Uterus (tissue), 4 donors: ENCODE data around the gene ARAP1. TPM values are rescaled to one million over a fixed set of nuclear protein-coding genes. Genes with fewer than 3 reads are reported as not detected.

ENCODE experiments used
- DNase-seq, 2 donors: peaks; one replicate each; pipeline ENCODE4 v3.0.0-alpha.2; 2019 to 2020
- H3K27ac ChIP-seq, 2 donors: fragments of 200-600 bp; sonication (generic); 1 replicate in 1 of 2; 2 replicates in 1 of 2; pipeline ENCODE4 v1.5.1; 2016 to 2018
- H3K27me3 ChIP-seq, 2 donors: fragments of 200-600 bp; sonication (generic); one replicate each; pipeline ENCODE4 v1.5.1; 2018 to 2019; ENCODE audit warnings: control low read depth in 1 of 2
- H3K36me3 ChIP-seq, 2 donors: fragments of 200-600 bp; sonication (generic); one replicate each; pipeline ENCODE4 v1.5.1; 2019; ENCODE audit warnings: control low read depth in 1 of 2
- H3K4me1 ChIP-seq, 2 donors: fragments of 200-600 bp; sonication (generic); one replicate each; pipeline ENCODE4 v1.5.1; 2018 to 2019; ENCODE audit warnings: control low read depth in 1 of 2
- H3K4me3 ChIP-seq, 2 donors: fragments of 200-600 bp; sonication (generic); 1 replicate in 1 of 2; 2 replicates in 1 of 2; pipeline ENCODE4 v1.5.1; 2018 to 2019; ENCODE audit warnings: mild to moderate bottlenecking in 1 of 2
- H3K9me3 ChIP-seq, 2 donors: fragments of 200-600 bp; sonication (generic); one replicate each; pipeline ENCODE4 v1.5.1; 2019; ENCODE audit warnings: control low read depth in 1 of 2
- POLR2A ChIP-seq, 2 donors: fragments of 450-650 bp; IDR thresholded peaks; one replicate each; pipeline ENCODE4 v1.6.1; 2016; ENCODE audit warnings: antibody characterized with exemption in 2 of 2, mild to moderate bottlenecking in 1 of 2, moderate library complexity in 1 of 2
- intact Hi-C: fragments of 100-400 bp; cut with DNase I; formaldehyde crosslinking; loops from one replicate; pipeline ENCODE4 v1.15.1; 2023; ENCODE audit warnings: low total_unique reads
- total RNA-seq, 4 donors: library from RNA; depleted of rRNA in 3 of 4; stranded (reverse); fragments of >200 nt in 3 of 4; gene quantifications; one replicate each; pipeline versions ENCODE4 v1.1.0 to v1.2.4, GENCODE V29; 2014 to 2023
- TF ChIP-seq, protein P1 (sequence below), 4 experiments: fragments of 200-600 bp in 2 of 4; fragments of 450-650 bp in 2 of 4; sonication (generic) in 2 of 4; IDR thresholded peaks; one replicate each; pipeline ENCODE4 v1.5.1; 2016 to 2019; ENCODE audit warnings: antibody characterized with exemption in 4 of 4, mild to moderate bottlenecking in 2 of 4, moderate library complexity in 1 of 4
- donor health status: DM: yes; HTN: yes; CAD: no.

Gene ARAP1
- total RNA-seq, 4 donors from 2014 or later = 21.3 to 222 (median 70.4) TPM

DNA sequence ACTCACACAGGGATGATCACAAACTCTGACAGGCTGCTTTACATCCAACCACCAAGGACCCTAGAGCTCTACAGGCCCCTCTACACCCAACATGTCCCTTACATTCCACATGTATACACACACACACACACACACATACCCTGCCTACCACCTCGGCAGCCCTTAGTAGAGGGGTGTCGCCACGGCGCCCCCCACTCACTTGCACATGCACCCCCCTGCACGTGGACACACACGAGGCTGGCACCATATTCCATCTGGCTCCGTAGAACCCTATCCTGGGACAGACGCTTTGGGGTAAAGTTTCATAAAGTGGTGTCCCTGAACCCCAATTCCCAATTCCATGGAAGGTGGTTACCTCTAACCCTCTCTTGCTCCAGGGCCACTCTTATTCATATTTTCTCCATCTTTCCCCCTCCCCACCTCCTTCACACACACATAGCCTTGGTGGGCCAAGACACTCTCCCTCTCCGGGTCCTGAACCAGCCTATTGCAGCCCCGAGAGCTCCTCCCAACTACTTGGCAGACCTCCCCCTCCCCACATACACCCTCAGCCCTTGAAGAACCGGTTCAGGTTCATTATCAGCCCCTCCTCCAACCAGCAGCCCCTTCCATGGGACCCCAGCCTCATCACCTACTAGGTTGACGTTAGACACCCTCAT, 78.8 kb downstream of the ARAP1 start:
- no peaks in the 10 kb centered on the region for H3K9me3 ChIP-seq
- peaks cover 0 to 28% of the 10 kb centered on the region in 2 donors for H3K27me3 ChIP-seq
- H3K4me3 ChIP-seq = no peak overlapping the region
- DNase-seq = no peak
- H3K27ac ChIP-seq = no peak overlapping the region
- H3K4me1 ChIP-seq = no peaks in the 10 kb centered on the region
- no peak for TF ChIP-seq POLR2A (IDR thresholded peaks at IDR 0.05)
- TF ChIP-seq, protein P1, sequence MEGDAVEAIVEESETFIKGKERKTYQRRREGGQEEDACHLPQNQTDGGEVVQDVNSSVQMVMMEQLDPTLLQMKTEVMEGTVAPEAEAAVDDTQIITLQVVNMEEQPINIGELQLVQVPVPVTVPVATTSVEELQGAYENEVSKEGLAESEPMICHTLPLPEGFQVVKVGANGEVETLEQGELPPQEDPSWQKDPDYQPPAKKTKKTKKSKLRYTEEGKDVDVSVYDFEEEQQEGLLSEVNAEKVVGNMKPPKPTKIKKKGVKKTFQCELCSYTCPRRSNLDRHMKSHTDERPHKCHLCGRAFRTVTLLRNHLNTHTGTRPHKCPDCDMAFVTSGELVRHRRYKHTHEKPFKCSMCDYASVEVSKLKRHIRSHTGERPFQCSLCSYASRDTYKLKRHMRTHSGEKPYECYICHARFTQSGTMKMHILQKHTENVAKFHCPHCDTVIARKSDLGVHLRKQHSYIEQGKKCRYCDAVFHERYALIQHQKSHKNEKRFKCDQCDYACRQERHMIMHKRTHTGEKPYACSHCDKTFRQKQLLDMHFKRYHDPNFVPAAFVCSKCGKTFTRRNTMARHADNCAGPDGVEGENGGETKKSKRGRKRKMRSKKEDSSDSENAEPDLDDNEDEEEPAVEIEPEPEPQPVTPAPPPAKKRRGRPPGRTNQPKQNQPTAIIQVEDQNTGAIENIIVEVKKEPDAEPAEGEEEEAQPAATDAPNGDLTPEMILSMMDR (IDR thresholded peaks at IDR 0.05) = no peak
- intact Hi-C loops = no loop called here
- no peaks in the 10 kb centered on the region for H3K36me3 ChIP-seq

DNA sequence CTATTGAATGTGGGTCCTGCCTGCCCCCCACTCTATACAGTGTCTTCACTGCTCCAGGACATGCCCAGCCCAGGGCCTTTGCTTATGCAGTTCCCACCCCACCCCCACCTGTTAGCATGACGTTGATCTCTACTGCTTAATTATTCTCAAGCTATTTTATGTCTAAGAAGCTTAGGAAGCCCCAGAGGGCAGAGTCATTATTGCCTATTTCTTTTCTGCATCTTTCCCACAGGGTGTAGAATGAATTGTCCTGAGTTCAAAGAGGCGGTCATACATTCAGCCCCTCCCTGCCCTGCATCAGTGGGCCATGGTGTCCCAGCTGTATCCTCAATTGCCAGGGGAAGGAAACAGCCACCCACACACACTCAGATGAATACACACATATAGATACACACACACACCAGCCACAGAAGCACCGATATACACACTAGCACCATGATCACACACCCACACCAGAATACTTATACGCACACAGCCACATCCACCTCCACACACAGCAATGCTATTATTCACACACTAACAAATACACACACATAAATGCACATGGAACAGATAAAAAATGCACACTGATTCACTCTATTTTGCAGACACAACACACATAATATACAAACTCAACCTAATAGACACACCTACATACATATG, 79.5 kb downstream of the ARAP1 start:
- Histone ChIP-seq H3K27me3 (peaks cover 0 to 21% of the 10 kb centered on the region in 2 donors), H3K4me1 (no peaks in the 10 kb centered on the region), H3K9me3 (no peaks in the 10 kb centered on the region), H3K36me3 (no peaks in the 10 kb centered on the region), H3K4me3 (no peak overlapping the region), H3K27ac (no peak overlapping the region)
- DNase-seq = no peak
- no peak for TF ChIP-seq POLR2A (IDR thresholded peaks at IDR 0.05)
- TF ChIP-seq, protein P1 (IDR thresholded peaks at IDR 0.05) = no peak
- intact Hi-C loops = no loop called here

DNA sequence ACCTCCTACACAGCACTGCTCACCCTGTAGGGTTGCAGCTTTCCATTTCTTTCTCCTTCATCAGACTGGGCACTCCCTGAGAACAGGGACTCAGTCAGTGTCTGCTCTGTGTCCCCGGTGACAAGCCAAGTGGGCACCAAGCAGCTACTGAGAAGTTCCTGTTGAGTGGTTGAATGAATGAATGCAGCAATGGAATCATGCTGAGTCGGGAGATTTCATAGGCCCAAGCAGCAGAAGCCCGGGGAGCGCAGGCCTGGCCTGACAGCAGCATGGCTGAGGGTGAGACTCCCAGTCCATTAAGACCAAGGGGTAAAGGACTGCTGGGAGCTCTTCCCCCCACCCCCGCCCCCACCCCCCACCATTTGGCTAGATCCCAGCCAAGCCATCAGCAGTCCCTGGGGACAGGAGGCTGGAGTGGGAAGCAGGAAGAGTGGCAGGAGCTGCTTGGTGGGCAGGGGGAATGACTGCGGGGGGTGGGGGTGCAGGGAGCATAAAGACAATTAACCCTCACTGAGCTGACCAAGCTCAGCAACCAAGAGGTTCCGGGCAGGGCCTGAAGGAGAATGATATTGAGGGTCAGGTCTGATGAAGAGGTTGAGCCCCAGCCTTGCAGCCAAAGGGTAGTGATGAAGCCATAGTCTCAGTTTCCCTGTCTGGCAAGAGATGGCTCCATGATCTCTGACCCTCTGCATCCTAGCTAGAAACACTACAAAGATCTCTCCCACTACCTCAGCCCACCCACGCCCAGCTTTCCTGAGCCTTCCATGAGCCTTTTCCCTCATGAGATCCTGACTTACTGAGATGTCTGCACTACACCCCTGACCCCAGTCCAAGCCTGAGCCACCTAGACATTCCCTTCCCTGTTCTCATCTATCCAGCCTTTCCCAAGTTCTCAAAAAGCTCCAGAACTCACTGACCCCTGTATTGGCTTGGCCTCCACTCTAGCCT, 80.8 kb downstream of the ARAP1 start:
- Histone ChIP-seq H3K4me1 (no peaks in the 10 kb centered on the region), H3K4me3 (no peak overlapping the region), H3K9me3 (no peaks in the 10 kb centered on the region), H3K27me3 (peaks cover 0 to 13% of the 10 kb centered on the region in 2 donors), H3K27ac (no peak overlapping the region), H3K36me3 (no peaks in the 10 kb centered on the region)
- no peak for DNase-seq
- TF ChIP-seq POLR2A (IDR thresholded peaks at IDR 0.05) = no peak
- TF ChIP-seq, protein P1 (IDR thresholded peaks at IDR 0.05) = no peak
- intact Hi-C loops = no loop called here

DNA sequence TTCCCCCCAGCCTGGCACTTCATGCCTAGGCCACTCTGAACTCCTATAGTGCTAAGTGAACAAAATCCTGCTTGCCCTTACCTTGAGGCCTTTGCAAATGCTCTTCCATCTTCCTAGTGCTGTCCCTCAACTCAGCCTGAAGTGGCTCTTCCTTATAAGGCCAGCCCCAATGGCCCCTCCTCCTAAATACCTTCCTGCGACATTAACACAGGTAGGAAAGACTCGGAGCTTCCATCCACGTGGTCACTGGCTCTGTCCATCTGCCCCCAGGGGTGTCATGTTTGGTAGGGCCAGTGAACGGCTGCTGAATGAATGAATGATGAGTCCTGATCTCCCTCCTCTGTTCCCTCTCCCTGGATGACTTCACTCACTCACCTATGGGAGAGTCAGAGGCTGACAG, 82.2 kb downstream of the ARAP1 start:
- H3K27ac ChIP-seq = no peak overlapping the region
- no peaks in the 10 kb centered on the region for H3K36me3 ChIP-seq
- H3K4me3 ChIP-seq = no peak overlapping the region
- DNase-seq = no peak
- H3K9me3 ChIP-seq = no peaks in the 10 kb centered on the region
- intact Hi-C loops = no loop called here
- no peaks in the 10 kb centered on the region for H3K4me1 ChIP-seq
- peaks cover 0 to 13% of the 10 kb centered on the region in 2 donors for H3K27me3 ChIP-seq
- TF ChIP-seq, protein P1 (IDR thresholded peaks at IDR 0.05) = no peak
- TF ChIP-seq POLR2A (IDR thresholded peaks at IDR 0.05) = no peak
